Parathyroid adenoma (tissue), 2 donors: Measurements from ENCODE around the gene ZNRF3.

Source experiments
- H2AFZ ChIP-seq: fragments of 300-600 bp; sonication (generic); one replicate; pipeline ENCODE4 v1.7.0; 2017; ENCODE audit warnings: antibody characterized with exemption, mild to moderate bottlenecking
- H3K27ac ChIP-seq: fragments of 300-600 bp; sonication (generic); one replicate; pipeline ENCODE4 v1.7.0; 2017
- H3K27me3 ChIP-seq: fragments of 300-600 bp; sonication (generic); one replicate; pipeline ENCODE4 v1.7.0; 2017; ENCODE audit warnings: low read length; ENCODE audit not compliant: control insufficient read depth, insufficient read depth
- H3K36me3 ChIP-seq: fragments of 300-600 bp; sonication (generic); one replicate; pipeline ENCODE4 v1.7.0; 2017; ENCODE audit warnings: low read length; ENCODE audit not compliant: control insufficient read depth, insufficient read depth
- H3K4me1 ChIP-seq: fragments of 300-600 bp; sonication (generic); one replicate; pipeline ENCODE4 v1.7.0; 2017; ENCODE audit warnings: control low read depth
- H3K4me2 ChIP-seq: fragments of 300-600 bp; sonication (generic); one replicate; pipeline ENCODE4 v1.7.0; 2017; ENCODE audit warnings: low read length
- H3K4me3 ChIP-seq: fragments of 300-600 bp; sonication (generic); one replicate; pipeline ENCODE4 v1.7.0; 2017; ENCODE audit warnings: low read depth, low read length
- H3K79me2 ChIP-seq: fragments of 300-600 bp; sonication (generic); one replicate; pipeline ENCODE4 v1.7.0; 2017; ENCODE audit warnings: control low read depth
- H3K9ac ChIP-seq: fragments of 300-600 bp; sonication (generic); one replicate; pipeline ENCODE4 v1.7.0; 2017; ENCODE audit warnings: mild to moderate bottlenecking
- H3K9me3 ChIP-seq: fragments of 300-600 bp; sonication (generic); one replicate; pipeline ENCODE4 v1.7.0; 2017; ENCODE audit warnings: low read length; ENCODE audit not compliant: control insufficient read depth
- TF ChIP-seq, protein P1 (sequence below): fragments of 300-600 bp; sonication (generic); IDR thresholded peaks from one replicate; pipeline ENCODE4 v1.7.0; 2017; ENCODE audit warnings: antibody characterized with exemption, mild to moderate bottlenecking
- donor health status: primary hyperparathyroidism.

Gene ZNRF3

DNA sequence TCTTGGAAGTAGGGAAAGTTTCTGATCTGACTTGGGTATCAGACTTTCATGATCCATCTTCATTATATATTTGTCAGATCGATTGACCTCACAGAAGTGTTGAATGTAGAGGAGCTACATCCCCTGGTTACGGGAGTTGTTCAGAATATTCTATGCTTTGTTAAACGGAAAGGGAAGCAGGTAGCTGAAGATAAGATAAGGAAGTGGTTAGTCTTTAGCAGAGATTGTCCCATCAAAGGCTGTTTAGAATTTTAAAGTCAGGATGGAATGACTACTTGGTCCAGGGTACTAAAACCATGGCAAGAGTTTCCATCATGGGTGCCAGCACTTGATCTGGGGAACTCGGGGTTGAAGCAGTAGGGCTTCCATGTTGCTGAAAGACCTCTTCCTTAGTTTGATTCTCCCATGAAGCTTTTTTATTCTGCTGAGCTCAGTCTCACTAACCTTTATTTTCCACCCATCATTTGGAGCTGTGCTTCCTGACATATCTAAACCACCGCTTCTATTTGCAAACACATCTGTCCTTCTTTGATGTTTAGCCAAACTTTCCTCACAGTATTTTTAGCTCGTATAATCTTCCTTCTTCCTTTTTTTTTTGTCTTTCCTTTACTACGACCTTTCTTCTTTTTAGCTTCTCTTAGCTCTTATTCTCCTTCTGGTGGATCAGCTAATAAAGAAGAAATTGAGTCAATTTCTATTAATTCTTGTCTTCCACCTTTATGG is 182.3 kb downstream of the ZNRF3 start:
- no peak overlapping the region for H3K9ac ChIP-seq

DNA sequence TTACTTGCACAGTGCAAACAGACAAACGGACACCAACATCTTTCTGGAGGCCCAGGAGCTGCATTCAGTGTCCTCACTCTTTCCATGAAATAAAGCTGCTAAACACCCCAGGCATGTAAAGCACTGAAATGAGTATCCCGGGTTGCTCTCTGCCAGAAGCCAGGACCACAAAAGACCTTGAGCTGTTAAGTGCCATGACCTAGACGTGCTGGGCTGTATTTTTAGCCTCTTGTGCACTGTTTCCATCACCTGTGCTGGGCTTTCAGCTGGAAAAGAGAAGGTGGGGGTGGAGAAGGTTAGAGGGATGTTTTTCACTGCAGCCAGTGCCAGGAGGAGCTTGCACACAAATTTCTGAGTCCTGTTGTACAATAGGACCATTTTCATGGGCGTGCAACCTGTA is 186.1 kb downstream of the ZNRF3 start:
- no peak overlapping the region for H3K4me3 ChIP-seq
- H3K27me3 ChIP-seq = no peaks in the 10 kb centered on the region
- H3K9ac ChIP-seq = no peak overlapping the region
- no peaks in the 10 kb centered on the region for H3K4me1 ChIP-seq
- no peaks in the 10 kb centered on the region for H3K79me2 ChIP-seq
- H3K4me2 ChIP-seq = no peak overlapping the region
- no peaks in the 10 kb centered on the region for H3K9me3 ChIP-seq
- TF ChIP-seq, protein P1, sequence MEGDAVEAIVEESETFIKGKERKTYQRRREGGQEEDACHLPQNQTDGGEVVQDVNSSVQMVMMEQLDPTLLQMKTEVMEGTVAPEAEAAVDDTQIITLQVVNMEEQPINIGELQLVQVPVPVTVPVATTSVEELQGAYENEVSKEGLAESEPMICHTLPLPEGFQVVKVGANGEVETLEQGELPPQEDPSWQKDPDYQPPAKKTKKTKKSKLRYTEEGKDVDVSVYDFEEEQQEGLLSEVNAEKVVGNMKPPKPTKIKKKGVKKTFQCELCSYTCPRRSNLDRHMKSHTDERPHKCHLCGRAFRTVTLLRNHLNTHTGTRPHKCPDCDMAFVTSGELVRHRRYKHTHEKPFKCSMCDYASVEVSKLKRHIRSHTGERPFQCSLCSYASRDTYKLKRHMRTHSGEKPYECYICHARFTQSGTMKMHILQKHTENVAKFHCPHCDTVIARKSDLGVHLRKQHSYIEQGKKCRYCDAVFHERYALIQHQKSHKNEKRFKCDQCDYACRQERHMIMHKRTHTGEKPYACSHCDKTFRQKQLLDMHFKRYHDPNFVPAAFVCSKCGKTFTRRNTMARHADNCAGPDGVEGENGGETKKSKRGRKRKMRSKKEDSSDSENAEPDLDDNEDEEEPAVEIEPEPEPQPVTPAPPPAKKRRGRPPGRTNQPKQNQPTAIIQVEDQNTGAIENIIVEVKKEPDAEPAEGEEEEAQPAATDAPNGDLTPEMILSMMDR = no peak
- no peak overlapping the region for H3K27ac ChIP-seq
- H3K36me3 ChIP-seq = no peaks in the 10 kb centered on the region
- H2AFZ ChIP-seq = no peak overlapping the region

More for the DNA sequence above, 182.3 kb downstream of the ZNRF3 start:
- Histone ChIP-seq H3K4me2 (no peak overlapping the region), H3K4me1 (no peaks in the 10 kb centered on the region), H3K27ac (no peak overlapping the region), H3K36me3 (no peaks in the 10 kb centered on the region), H3K79me2 (no peaks in the 10 kb centered on the region), H3K9me3 (no peaks in the 10 kb centered on the region), H2AFZ (no peak overlapping the region), H3K4me3 (no peak overlapping the region), H3K27me3 (no peaks in the 10 kb centered on the region)
- TF ChIP-seq, protein P1 = no peak

GRCh38 chr22:29070490-29070889 is 187.1 kb downstream of the ZNRF3 start:
- Histone ChIP-seq H3K27ac (no peak overlapping the region), H3K27me3 (no peaks in the 10 kb centered on the region), H3K4me3 (no peak overlapping the region), H3K36me3 (no peaks in the 10 kb centered on the region), H3K4me1 (no peaks in the 10 kb centered on the region), H3K4me2 (no peak overlapping the region), H3K79me2 (no peaks in the 10 kb centered on the region), H3K9me3 (no peaks in the 10 kb centered on the region), H2AFZ (no peak overlapping the region), H3K9ac (no peak overlapping the region)
- TF ChIP-seq, protein P1 = no peak

DNA sequence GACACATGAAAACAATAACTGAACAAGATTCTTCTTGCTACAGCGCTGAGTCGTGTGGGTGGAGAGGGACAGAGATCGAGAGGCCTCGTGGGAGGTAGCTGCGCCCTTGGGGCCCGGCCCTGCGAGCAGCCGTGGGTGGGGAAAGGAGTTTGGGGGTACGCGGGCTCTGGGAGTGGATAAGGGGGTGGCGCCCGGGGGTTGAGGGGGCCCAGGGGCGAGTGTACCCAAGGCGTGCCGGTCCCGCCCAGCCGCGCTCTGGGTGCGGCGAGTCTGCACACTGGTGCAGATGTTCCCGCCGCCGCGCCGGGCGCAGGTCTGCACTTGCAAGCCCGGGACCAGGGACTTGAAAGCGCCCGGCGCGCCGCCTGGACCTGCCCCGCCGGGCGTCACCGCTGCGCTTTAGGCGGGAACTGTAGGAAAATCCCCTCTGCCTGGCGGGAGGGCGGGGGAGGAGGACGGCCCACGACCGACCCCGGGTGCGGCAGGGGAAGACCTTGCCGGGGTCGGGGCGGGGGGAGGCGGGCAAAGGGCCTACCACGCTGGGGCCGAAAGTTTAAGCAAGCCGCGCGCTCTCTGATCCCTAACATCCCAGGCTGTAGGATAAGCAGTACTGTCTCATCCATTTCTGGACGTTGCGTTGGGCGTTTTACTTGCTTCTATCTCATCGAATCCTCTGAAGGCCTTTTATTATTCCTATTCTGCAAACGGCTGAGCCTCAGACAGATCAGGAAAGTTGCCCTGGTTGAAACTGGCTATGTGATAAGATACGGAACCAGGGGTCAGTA is 188.1 kb downstream of the ZNRF3 start:
- no peak overlapping the region for H3K4me3 ChIP-seq
- no peak overlapping the region for H3K9ac ChIP-seq
- H3K27me3 ChIP-seq = no peaks in the 10 kb centered on the region
- no peak overlapping the region for H3K27ac ChIP-seq
- TF ChIP-seq, protein P1 = no peak
- H2AFZ ChIP-seq = peak overlapping the region; percentile 46
- H3K4me2 ChIP-seq = peak overlapping the region; percentile 7
- H3K79me2 ChIP-seq = no peaks in the 10 kb centered on the region
- no peaks in the 10 kb centered on the region for H3K4me1 ChIP-seq
- H3K36me3 ChIP-seq = no peaks in the 10 kb centered on the region
- no peaks in the 10 kb centered on the region for H3K9me3 ChIP-seq
